LNCaP clone FGC (cell line): ENCODE measurements around the gene CDK5RAP2.

Source experiments
- DNase-seq: peaks from one replicate; pipeline ENCODE4 v3.0.0-alpha.2; 2011; ENCODE audit warnings: low read depth
- H3K4me3 ChIP-seq: 2 replicates; pipeline ENCODE4 v1.5.1; 2011; ENCODE audit warnings: mild to moderate bottlenecking, low read depth, low read length, control low read depth
- CTCF ChIP-seq: IDR thresholded peaks from 2 replicates; pipeline ENCODE4 v1.5.1; 2012; ENCODE audit warnings: mild to moderate bottlenecking; ENCODE audit not compliant: control insufficient read depth, insufficient read depth; ENCODE audit errors: extremely low read depth

CDK5RAP2 gene

GRCh38 chr9:120528829-120529228 lies 51.1 kb downstream of the CDK5RAP2 start:
- TF ChIP-seq CTCF, result no peak
- no peak for DNase-seq
- no peak overlapping the region for H3K4me3 ChIP-seq

GRCh38 chr9:120528327-120528726 lies 51.6 kb downstream of the CDK5RAP2 start:
- no peak for TF ChIP-seq CTCF
- H3K4me3 ChIP-seq, result no peak overlapping the region
- DNase-seq, result no peak

- no peak overlapping the region for H3K4me3 ChIP-seq
- DNase-seq, result no peak
- no peak for TF ChIP-seq CTCF
Measured at GRCh38 chr9:120526534-120526933, 53.4 kb downstream of the CDK5RAP2 start.

GRCh38 chr9:120524863-120525262 lies 55.1 kb downstream of the CDK5RAP2 start:
- DNase-seq, result no peak
- no peak overlapping the region for H3K4me3 ChIP-seq
- no peak for TF ChIP-seq CTCF

GRCh38 chr9:120524038-120524437 lies 55.9 kb downstream of the CDK5RAP2 start:
- DNase-seq, result no peak
- TF ChIP-seq CTCF, result no peak
- H3K4me3 ChIP-seq, result no peak overlapping the region

GRCh38 chr9:120522558-120522957 lies 57.4 kb downstream of the CDK5RAP2 start:
- no peak overlapping the region for H3K4me3 ChIP-seq
- DNase-seq, result no peak
- no peak for TF ChIP-seq CTCF

GRCh38 chr9:120522032-120522431 lies 57.9 kb downstream of the CDK5RAP2 start:
- no peak overlapping the region for H3K4me3 ChIP-seq
- TF ChIP-seq CTCF, result no peak
- no peak for DNase-seq
